ENCODE measurements around the gene MCOLN2.
A peak's percentile ranks its signal among the peaks of the same experiment; 100 is the strongest.

Gene MCOLN2

GRCh38 chr1:84975035-84975434, 21.9 kb downstream of the MCOLN2 start:
- no peak for TF ChIP-seq CTCF (conservative IDR thresholded peaks at IDR 0.05)
- no peak overlapping the region for H3K27ac ChIP-seq

GRCh38 chr1:84973498-84974334, 23.2 kb downstream of the MCOLN2 start:
- no peak overlapping the region for H3K27ac ChIP-seq
- TF ChIP-seq CTCF (conservative IDR thresholded peaks at IDR 0.05): no peak

- H3K27ac ChIP-seq: no peak overlapping the region
- TF ChIP-seq CTCF (conservative IDR thresholded peaks at IDR 0.05): no peak
These were observed 24.4 kb downstream of the MCOLN2 start for GRCh38 chr1:84972377-84972987.

- no peak overlapping the region for H3K27ac ChIP-seq
- no peak for TF ChIP-seq CTCF (conservative IDR thresholded peaks at IDR 0.05)
These were observed 25.0 kb downstream of the MCOLN2 start for GRCh38 chr1:84971957-84972356.

- no peak for TF ChIP-seq CTCF (conservative IDR thresholded peaks at IDR 0.05)
- peak overlapping the region; percentile 83 for H3K27ac ChIP-seq
These were observed 27.2 kb downstream of the MCOLN2 start for GRCh38 chr1:84969489-84970250.

GRCh38 chr1:84968865-84969264, 28.0 kb downstream of the MCOLN2 start:
- H3K27ac ChIP-seq: peak overlapping the region; percentile 83
- TF ChIP-seq CTCF (conservative IDR thresholded peaks at IDR 0.05): no peak

GRCh38 chr1:84968101-84968500, 28.8 kb downstream of the MCOLN2 start:
- H3K27ac ChIP-seq: peak overlapping the region; percentile 83
- no peak for TF ChIP-seq CTCF (conservative IDR thresholded peaks at IDR 0.05)
